Ishikawa (cell line): ENCODE data around the gene PIP4P1.

ENCODE experiments used
- EGR1 ChIP-seq: IDR thresholded peaks from 2 replicates; pipeline ENCODE4 v1.6.1; 2012
- FOXM1 ChIP-seq: IDR thresholded peaks from 2 replicates; pipeline ENCODE4 v1.6.1; 2012; ENCODE audit warnings: low read depth, borderline replicate concordance
- MAX ChIP-seq: IDR thresholded peaks from 2 replicates; pipeline ENCODE4 v1.6.1; 2012
- NFIC ChIP-seq: IDR thresholded peaks from 2 replicates; pipeline ENCODE4 v1.6.1; 2012
- RAD21 ChIP-seq: IDR thresholded peaks from 2 replicates; pipeline ENCODE4 v1.6.1; 2012; ENCODE audit warnings: low read depth
- REST ChIP-seq: IDR thresholded peaks from 2 replicates; pipeline ENCODE4 v1.6.1; 2012; ENCODE audit warnings: low read depth, mild to moderate bottlenecking
- TAF1 ChIP-seq: IDR thresholded peaks from 2 replicates; pipeline ENCODE4 v1.6.1; 2012; ENCODE audit warnings: low read depth, mild to moderate bottlenecking
- YY1 ChIP-seq: IDR thresholded peaks from 2 replicates; pipeline ENCODE4 v1.6.1; 2012; ENCODE audit warnings: low read depth

GRCh38 chr14:20499881-20500280 is 38.6 kb upstream of the PIP4P1 start:
- no peak for TF ChIP-seq RAD21
- TF ChIP-seq EGR1 = no peak
- TF ChIP-seq FOXM1 = no peak
- no peak for TF ChIP-seq MAX
- TF ChIP-seq TAF1 = no peak
- TF ChIP-seq NFIC = no peak
- TF ChIP-seq YY1 = no peak
- no peak for TF ChIP-seq REST
